Lower leg skin (tissue), 3 donors: Measurements from ENCODE around the gene CEP112.

ENCODE experiments used
- POLR2A ChIP-seq, 2 donors: fragments of 450-650 bp; IDR thresholded peaks; one replicate each; pipeline ENCODE4 v1.6.1; 2016 to 2017; ENCODE audit warnings: antibody characterized with exemption in 2 of 2, mild to moderate bottlenecking in 1 of 2, moderate library complexity in 1 of 2
- TF ChIP-seq, protein P1 (sequence below), 3 donors: fragments of 450-650 bp; IDR thresholded peaks; one replicate each; pipeline ENCODE4 v1.5.1; 2016; ENCODE audit warnings: antibody characterized with exemption in 3 of 3, mild to moderate bottlenecking in 3 of 3, moderate library complexity in 2 of 3

DNA sequence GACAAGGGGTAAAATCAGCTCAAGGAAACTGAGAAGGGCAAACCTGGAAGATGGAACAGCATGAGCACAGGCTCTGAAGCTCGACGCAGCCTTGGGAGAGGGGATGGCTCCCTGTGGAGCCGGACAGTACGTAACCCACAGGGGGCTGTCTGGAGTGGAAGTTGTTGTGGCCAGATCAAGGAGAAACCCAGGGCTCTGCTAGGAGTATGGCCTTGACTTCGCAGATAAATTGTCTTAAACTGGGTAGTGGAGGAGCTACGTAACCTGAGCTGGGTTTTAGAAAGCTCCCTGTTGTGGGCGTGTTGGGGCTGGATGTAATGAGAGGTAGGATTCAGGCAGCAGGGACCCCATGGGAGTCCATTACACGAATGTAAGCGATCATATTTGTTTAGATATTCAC, 605.0 kb downstream of the CEP112 start:
- no peak for TF ChIP-seq POLR2A (IDR thresholded peaks at IDR 0.05)
- TF ChIP-seq, protein P1, sequence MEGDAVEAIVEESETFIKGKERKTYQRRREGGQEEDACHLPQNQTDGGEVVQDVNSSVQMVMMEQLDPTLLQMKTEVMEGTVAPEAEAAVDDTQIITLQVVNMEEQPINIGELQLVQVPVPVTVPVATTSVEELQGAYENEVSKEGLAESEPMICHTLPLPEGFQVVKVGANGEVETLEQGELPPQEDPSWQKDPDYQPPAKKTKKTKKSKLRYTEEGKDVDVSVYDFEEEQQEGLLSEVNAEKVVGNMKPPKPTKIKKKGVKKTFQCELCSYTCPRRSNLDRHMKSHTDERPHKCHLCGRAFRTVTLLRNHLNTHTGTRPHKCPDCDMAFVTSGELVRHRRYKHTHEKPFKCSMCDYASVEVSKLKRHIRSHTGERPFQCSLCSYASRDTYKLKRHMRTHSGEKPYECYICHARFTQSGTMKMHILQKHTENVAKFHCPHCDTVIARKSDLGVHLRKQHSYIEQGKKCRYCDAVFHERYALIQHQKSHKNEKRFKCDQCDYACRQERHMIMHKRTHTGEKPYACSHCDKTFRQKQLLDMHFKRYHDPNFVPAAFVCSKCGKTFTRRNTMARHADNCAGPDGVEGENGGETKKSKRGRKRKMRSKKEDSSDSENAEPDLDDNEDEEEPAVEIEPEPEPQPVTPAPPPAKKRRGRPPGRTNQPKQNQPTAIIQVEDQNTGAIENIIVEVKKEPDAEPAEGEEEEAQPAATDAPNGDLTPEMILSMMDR (IDR thresholded peaks at IDR 0.05): no peak
